Skeletal muscle tissue (tissue), 4 donors: ENCODE results near the gene NR4A1. TPM values are rescaled to one million over a fixed set of nuclear protein-coding genes. Genes with fewer than 3 reads are reported as not detected.

Experiments
- H3K27ac ChIP-seq: one replicate; pipeline ENCODE4 v1.7.0; 2013; ENCODE audit warnings: mild to moderate bottlenecking, low read depth, low read length, inconsistent platforms
- H3K27me3 ChIP-seq, 3 donors: one replicate each; pipeline ENCODE4 v1.7.0; 2013; ENCODE audit warnings: low read length in 3 of 3; ENCODE audit not compliant: control insufficient read depth in 3 of 3, insufficient read depth in 3 of 3
- H3K36me3 ChIP-seq, 3 donors: one replicate each; pipeline ENCODE4 v1.7.0; 2013; ENCODE audit warnings: low read length in 3 of 3; ENCODE audit not compliant: control insufficient read depth in 3 of 3, insufficient read depth in 3 of 3
- H3K4me1 ChIP-seq, 3 donors: one replicate each; pipeline ENCODE4 v1.7.0; 2013; ENCODE audit warnings: low read length in 3 of 3, mild to moderate bottlenecking in 3 of 3; ENCODE audit not compliant: control insufficient read depth in 3 of 3, insufficient read depth in 3 of 3
- H3K4me3 ChIP-seq, 3 donors: one replicate each; pipeline ENCODE4 v1.7.0; 2013; ENCODE audit warnings: low read length in 3 of 3
- H3K9ac ChIP-seq, 3 donors: one replicate each; pipeline ENCODE4 v1.7.0; 2013; ENCODE audit warnings: low read length in 3 of 3, mild to moderate bottlenecking in 3 of 3, moderate library complexity in 2 of 3, low read depth in 1 of 3
- H3K9me3 ChIP-seq, 3 donors: one replicate each; pipeline ENCODE4 v1.7.0; 2013; ENCODE audit warnings: low read length in 3 of 3; ENCODE audit not compliant: control insufficient read depth in 3 of 3
- total RNA-seq: library from RNA; depleted of rRNA; stranded (reverse); fragments of >200 nt; gene quantifications from one replicate; pipeline ENCODE4 v1.2.3, GENCODE V29; 2014
- donor health status: Osteomylitis.

The NR4A1 gene
- total RNA-seq, 1 donor from 2014 or later, result 24.5 TPM

- no peaks in the 10 kb centered on the region for H3K9me3 ChIP-seq
- no peaks in the 10 kb centered on the region for H3K27me3 ChIP-seq
- H3K9ac ChIP-seq, result peak overlapping the region in 2 of 3 donors; percentile 12 to 60
- H3K4me3 ChIP-seq, result peak overlapping the region in 2 of 3 donors; percentile 14 to 45
- peak overlapping the region; percentile 91 for H3K27ac ChIP-seq
- H3K4me1 ChIP-seq, result peaks cover 53 to 81% (median 74%) of the 10 kb centered on the region in 3 donors
- H3K36me3 ChIP-seq, result peaks cover 0 to 2% (median 0%) of the 10 kb centered on the region in 3 donors
Observed at GRCh38 chr12:52038447-52038846, 12.8 kb upstream of the NR4A1 start.

- Histone ChIP-seq H3K4me1 (peaks cover 57 to 78% (median 77%) of the 10 kb centered on the region in 3 donors), H3K9me3 (no peaks in the 10 kb centered on the region), H3K27ac (peak overlapping the region; percentile 99), H3K9ac (peak overlapping the region in 1 of 3 donors; percentile 50), H3K4me3 (no peak overlapping the region), H3K27me3 (no peaks in the 10 kb centered on the region), H3K36me3 (peaks cover 0 to 17% (median 0%) of the 10 kb centered on the region in 3 donors)
Observed at GRCh38 chr12:52041035-52041434, 10.2 kb upstream of the NR4A1 start.

- Histone ChIP-seq H3K27me3 (no peaks in the 10 kb centered on the region), H3K9ac (peak overlapping the region in 2 of 3 donors; percentile 43 to 100), H3K36me3 (peaks cover 0 to 20% (median 0%) of the 10 kb centered on the region in 3 donors), H3K27ac (peak overlapping the region; percentile 99), H3K4me3 (no peak overlapping the region), H3K4me1 (peaks cover 56 to 77% (median 76%) of the 10 kb centered on the region in 3 donors), H3K9me3 (no peaks in the 10 kb centered on the region)
Observed at GRCh38 chr12:52041695-52042123, 9.5 kb upstream of the NR4A1 start.

GRCh38 chr12:52042706-52043385 lies 8.4 kb upstream of the NR4A1 start:
- Histone ChIP-seq H3K36me3 (peaks cover 0 to 29% (median 0%) of the 10 kb centered on the region in 3 donors), H3K27me3 (no peaks in the 10 kb centered on the region), H3K9ac (peak overlapping the region; percentile 61 to 100 (median 91)), H3K4me3 (peak overlapping the region; percentile 47 to 99 (median 85)), H3K4me1 (peaks cover 65 to 83% (median 82%) of the 10 kb centered on the region in 3 donors), H3K27ac (peak overlapping the region; percentile 99), H3K9me3 (no peaks in the 10 kb centered on the region)

- Histone ChIP-seq H3K4me1 (peaks cover 62 to 84% (median 80%) of the 10 kb centered on the region in 3 donors), H3K9me3 (no peaks in the 10 kb centered on the region), H3K27ac (peak overlapping the region; percentile 99), H3K36me3 (peaks cover 0 to 29% (median 0%) of the 10 kb centered on the region in 3 donors), H3K4me3 (peak overlapping the region; percentile 83 to 99 (median 85)), H3K9ac (peak overlapping the region; percentile 91 to 100 (median 99)), H3K27me3 (no peaks in the 10 kb centered on the region)
Observed at GRCh38 chr12:52043386-52044212, 7.6 kb upstream of the NR4A1 start.

GRCh38 chr12:52044292-52044983 lies 6.8 kb upstream of the NR4A1 start:
- Histone ChIP-seq H3K4me1 (peaks cover 70 to 86% (median 83%) of the 10 kb centered on the region in 3 donors), H3K4me3 (peak overlapping the region; percentile 83 to 99 (median 85)), H3K27ac (peak overlapping the region; percentile 99), H3K9me3 (no peaks in the 10 kb centered on the region), H3K27me3 (no peaks in the 10 kb centered on the region), H3K9ac (peak overlapping the region; percentile 91 to 100 (median 99)), H3K36me3 (peaks cover 0 to 28% (median 1%) of the 10 kb centered on the region in 3 donors)

GRCh38 chr12:52045794-52046199 lies 5.4 kb upstream of the NR4A1 start:
- Histone ChIP-seq H3K4me3 (peak overlapping the region; percentile 83 to 99 (median 85)), H3K27ac (peak overlapping the region; percentile 99), H3K9me3 (no peaks in the 10 kb centered on the region), H3K4me1 (peaks cover 83 to 92% (median 85%) of the 10 kb centered on the region in 3 donors), H3K36me3 (peaks cover 0 to 27% (median 1%) of the 10 kb centered on the region in 3 donors), H3K27me3 (no peaks in the 10 kb centered on the region), H3K9ac (peak overlapping the region; percentile 91 to 100 (median 99))

- H3K4me1 ChIP-seq, result peaks cover 81 to 89% (median 83%) of the 10 kb centered on the region in 3 donors
- H3K27ac ChIP-seq, result peak overlapping the region; percentile 99
- no peaks in the 10 kb centered on the region for H3K9me3 ChIP-seq
- H3K4me3 ChIP-seq, result peak overlapping the region in 2 of 3 donors; percentile 37 to 61
- H3K9ac ChIP-seq, result peak overlapping the region; percentile 37 to 64 (median 50)
- H3K27me3 ChIP-seq, result no peaks in the 10 kb centered on the region
- H3K36me3 ChIP-seq, result peaks cover 0 to 27% (median 1%) of the 10 kb centered on the region in 3 donors
Observed at GRCh38 chr12:52046859-52047258, 4.4 kb upstream of the NR4A1 start.

GRCh38 chr12:52049286-52049685 lies 2.0 kb upstream of the NR4A1 start:
- peaks cover 78 to 90% (median 85%) of the 10 kb centered on the region in 3 donors for H3K4me1 ChIP-seq
- peak overlapping the region; percentile 10 to 89 (median 87) for H3K4me3 ChIP-seq
- peaks cover 0 to 39% (median 5%) of the 10 kb centered on the region in 3 donors for H3K36me3 ChIP-seq
- H3K27me3 ChIP-seq, result no peaks in the 10 kb centered on the region
- no peaks in the 10 kb centered on the region for H3K9me3 ChIP-seq
- peak overlapping the region; percentile 99 for H3K9ac ChIP-seq
- H3K27ac ChIP-seq, result peak overlapping the region; percentile 99
